Fibroblast of skin of right biceps (primary cell): ENCODE results near the gene ZBTB25.

Source experiments
- DNase-seq: peaks from one replicate; pipeline ENCODE4 v3.0.0-alpha.2; 2013

The ZBTB25 gene

GRCh38 chr14:64475585-64476273, 27.9 kb downstream of the ZBTB25 start:
- DNase-seq = no peak

GRCh38 chr14:64474698-64475097, 28.9 kb downstream of the ZBTB25 start:
- DNase-seq = no peak

GRCh38 chr14:64474041-64474440, 29.6 kb downstream of the ZBTB25 start:
- no peak for DNase-seq

- no peak for DNase-seq
Observed at GRCh38 chr14:64468451-64468850, 35.2 kb downstream of the ZBTB25 start.

DNA sequence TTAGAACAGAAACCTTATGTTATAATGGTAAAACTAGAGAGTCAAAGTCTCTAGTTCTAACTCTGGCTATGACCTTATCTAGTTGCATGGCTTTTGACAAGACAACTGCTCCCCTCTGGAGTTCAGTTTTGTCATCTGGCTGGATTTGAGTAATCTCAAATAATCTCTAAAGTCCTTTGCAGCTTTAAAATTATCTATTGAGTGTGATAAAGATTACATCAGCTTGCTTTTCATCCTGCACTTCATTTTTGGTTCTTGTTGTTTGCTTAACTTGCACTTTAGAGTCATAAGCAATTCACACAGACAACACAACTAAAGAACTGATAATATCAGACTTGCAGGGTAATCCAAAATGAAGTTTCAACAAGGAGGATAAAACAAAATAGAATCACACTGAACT, 36.1 kb downstream of the ZBTB25 start:
- no peak for DNase-seq

DNA sequence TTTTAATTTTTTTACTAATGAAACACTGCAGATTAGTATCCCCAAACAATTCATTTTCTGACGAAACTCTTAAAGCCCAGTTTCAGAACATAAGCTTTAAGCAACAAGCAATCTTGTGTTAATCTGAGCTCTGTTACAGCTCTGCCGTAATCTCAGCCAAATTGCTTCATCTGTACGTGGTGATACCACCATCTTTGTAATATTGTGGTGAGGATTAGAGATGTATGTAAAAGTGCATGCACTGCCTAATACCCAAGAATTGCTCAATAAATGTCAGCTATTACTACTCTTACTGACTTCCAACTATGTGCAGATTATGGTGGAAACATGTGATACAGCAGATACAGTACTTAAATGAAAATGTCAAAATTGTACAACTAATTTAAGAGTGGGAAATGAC, 36.5 kb downstream of the ZBTB25 start:
- no peak for DNase-seq

DNA sequence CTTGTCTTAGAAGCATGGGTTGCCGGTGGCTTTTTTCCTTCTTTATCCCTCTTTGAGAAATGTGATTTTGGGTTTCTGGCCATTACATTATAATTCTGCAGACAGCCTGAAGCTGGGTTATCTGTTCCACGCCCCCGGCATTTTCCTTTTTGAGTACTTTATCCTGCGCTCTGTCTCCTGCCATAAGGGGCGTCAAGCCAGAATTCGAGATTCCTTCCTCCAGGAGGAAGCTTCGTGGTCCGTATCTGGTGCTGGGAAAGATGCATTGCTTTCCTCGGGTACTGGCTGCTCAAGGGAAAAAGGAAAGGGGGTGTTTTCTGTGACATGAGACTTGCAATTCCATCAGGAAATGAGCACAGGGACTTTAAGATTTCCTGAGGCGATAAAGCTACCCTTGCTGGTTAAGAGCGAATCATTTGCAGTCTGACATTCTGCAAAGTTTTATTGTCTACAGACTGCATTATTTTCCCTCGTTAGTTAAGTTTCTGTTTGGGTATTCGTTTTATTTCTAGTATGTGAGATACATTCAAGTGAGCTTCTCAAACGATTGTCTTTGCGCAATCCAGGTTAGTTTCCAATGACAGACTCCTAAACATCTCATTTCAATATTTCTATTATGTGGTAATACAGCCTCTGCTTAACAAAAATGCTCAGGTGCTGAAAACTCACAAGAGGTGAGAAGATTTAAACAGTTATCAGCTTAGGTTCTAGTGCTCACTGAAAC, 37.6 kb downstream of the ZBTB25 start:
- DNase-seq = peak; percentile 65

DNA sequence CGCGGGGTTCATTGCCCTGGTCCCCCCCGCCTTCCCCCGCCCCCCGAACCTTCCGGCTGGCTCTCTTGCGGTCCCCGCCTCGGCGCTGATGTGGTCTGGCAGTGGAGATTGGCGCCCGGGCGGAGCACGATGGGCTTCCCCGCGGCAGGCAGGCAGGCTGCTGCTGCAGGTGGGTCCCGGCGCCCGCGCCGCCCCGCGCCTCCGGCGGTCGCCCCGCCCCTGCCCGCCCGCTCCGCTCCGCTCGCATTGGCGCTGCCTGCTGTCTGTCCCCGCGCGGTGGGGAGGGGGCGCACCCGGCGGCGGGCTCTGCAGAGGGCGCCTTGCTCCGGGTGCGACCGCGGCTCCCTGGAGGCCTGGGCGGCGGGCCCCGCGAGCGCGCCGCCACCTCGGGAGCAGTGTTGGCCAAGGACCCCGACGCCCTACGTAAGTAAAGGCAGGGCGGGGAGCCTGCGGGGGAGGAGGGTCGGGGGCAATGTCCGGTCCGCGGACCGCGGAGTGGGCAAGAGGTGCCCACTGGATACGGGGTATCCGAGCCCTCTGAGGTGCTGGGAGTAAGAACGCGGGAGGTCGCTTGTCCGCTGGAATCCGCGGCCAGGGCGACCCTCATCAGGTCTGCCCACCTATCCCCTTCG, 38.3 kb downstream of the ZBTB25 start, which contains the start of gene AKAP5:
Gene AKAP5, plus strand, starts transcription at position 309 of the 632 bp plus-strand sequence. CDS start 2,896 bp downstream, outside the sequence.
- DNase-seq = peak; percentile 47

GRCh38 chr14:64464651-64465050, 39.0 kb downstream of the ZBTB25 start:
- no peak for DNase-seq

DNA sequence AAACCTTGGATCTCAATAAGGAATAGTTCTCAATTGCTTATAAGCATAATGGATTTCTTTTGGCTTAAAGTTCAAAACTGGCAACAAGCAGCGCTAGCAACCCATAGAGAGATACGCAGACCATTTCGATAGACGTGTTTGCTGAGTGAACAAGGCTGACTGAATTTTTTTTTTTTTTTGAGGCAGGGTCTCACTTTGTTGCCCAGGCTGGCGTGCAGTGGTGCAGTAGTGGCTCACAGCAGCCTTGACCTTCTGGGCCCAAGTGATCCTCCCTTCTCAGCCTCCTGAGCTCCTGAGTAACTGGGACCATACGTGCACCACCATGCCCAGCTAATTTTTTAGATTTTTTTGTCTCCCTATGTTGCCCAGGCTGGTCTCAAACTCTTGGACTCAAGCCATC, 39.8 kb downstream of the ZBTB25 start:
- no peak for DNase-seq

DNA sequence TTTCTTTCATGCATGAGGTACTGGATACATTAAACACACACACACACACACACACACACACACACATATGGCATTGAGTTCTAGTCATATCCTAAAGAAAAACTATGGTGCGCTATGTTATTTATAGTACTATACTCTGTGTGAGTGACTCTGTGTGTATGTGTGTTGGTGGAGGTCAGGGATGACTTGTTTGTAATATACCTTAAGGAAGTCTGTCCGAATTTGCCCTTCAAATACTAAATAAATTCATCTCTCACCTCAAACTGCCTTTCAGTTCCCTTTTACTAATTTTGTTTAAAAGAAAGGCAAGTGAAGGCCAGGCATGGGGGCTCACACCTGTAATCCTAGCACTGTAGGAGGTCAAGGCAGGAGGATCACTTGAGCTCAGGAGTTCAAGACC, 40.4 kb downstream of the ZBTB25 start:
- no peak for DNase-seq

DNA sequence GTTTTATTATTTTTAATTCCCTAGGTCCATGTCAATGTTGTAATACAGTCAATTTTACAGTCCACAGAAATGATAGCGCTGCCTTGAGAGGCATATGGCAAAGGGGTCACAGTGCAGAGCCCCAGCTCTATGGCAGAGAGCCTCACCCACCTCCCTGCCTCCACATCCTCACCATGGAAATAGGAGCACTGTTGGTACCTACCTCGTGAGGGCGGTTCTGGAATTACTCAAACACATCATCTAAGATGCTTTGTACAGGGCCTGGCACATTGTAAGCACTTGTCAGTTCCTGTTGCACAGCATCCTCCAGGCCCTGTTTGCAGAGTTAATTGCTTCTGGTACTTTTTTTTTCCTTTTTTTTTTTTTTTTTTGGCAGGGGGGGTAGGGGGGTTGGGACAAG, 42.4 kb downstream of the ZBTB25 start:
- DNase-seq = no peak

- DNase-seq = no peak
Observed at GRCh38 chr14:64459405-64460136, 44.1 kb downstream of the ZBTB25 start.

GRCh38 chr14:64454671-64455070, 49.0 kb downstream of the ZBTB25 start:
- no peak for DNase-seq

- no peak for DNase-seq
Observed at GRCh38 chr14:64450255-64450654, 53.4 kb downstream of the ZBTB25 start.

DNA sequence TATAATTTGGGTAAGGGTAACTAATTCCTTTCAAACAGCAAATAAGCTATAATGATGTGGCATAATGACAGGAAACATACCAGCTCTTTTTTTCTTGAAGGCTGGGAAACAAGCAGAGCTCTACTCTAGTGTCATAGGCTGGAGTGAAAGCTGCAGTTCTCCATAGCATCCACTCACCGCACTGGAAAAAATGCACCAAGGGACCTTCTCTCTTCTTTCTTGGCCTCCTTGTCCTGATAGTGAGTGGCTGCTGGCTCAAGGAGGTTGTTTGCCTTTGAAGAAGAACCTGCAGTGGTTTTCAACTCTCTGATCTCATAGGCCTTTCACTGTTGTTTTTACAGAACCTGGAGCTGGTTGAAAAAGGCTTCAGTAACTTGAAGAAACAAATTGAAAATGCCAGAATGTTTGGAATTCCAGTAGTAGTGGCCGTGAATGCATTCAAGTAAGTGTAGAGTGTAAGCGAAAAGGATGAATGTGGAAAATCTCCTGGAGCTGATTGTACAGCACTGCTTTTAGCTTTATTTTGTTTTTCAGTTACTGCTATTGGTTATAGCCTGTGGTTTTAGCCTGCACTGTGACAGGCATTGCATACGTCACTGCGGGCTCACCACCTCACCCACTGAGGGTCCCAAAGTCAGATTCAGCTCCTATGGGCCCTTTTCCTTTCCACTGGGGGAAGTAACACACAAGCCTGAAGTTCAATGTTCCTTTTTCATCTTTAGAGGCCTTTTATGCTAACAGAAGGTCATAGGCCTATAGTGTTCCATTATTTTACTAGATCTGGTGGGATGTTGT, 55.6 kb downstream of the ZBTB25 start:
- no peak for DNase-seq

- DNase-seq = peak; percentile 79
Observed at GRCh38 chr14:64444984-64445845, 58.4 kb downstream of the ZBTB25 start.

GRCh38 chr14:64444140-64444539, 59.5 kb downstream of the ZBTB25 start:
- DNase-seq = no peak

DNA sequence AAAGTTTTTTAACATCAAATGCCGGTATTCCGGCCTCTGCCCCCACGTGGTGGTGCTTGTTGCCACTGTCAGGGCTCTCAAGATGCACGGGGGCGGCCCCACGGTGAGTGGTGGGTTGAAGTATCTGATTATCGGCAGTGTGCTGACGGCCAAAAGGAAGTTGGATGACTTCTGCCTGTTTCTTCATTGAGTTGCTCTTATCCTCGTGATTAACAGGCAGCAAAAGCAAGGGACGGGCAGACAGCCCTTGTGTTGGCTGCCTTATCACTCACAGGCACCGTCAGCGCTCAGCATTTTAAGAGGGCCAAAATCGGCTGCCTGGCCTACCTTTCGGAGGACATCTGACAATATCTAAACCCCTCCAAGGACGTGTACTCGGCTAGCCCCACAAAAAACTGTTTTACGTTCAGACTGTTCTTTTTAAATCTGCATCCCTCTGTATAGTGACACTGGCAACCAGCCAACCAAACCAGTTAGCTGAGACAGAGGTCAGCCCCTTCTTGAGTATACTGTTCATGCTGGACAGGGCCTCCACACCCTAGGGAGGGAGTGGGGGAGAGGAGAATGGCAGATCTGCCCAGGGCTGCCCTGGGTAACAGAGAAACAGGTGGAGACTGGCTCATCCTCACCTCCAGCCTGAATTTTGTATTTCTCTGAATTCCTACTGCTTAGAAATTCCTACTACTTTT, 61.2 kb downstream of the ZBTB25 start:
- DNase-seq = no peak

DNA sequence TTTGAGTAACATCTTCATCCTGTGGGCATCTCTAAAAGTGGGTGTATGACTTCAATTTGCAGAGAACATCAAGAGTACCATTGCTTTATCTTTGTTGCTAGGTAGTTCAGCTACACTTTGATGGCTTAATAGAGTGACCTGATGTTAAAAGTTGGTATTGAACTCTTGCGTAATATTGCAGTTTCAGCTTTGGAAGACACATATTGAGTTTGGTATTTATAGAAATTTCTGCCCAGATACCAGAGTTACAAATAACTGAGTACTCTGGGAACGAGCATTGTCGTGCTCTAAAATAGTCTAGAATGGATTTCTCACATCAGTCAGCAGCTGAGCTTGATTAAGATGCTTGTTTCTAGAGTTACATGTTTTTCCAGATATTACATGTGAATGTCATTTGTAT, 63.1 kb downstream of the ZBTB25 start:
- peak; percentile 17 for DNase-seq

- no peak for DNase-seq
Observed at GRCh38 chr14:64439141-64439540, 64.5 kb downstream of the ZBTB25 start.
